Measurements from ENCODE around the gene ZDHHC9.
A peak's percentile ranks its signal among the peaks of the same experiment; 100 is the strongest.

The ZDHHC9 gene

GRCh38 chrX:129823115-129823514 lies 20.6 kb downstream of the ZDHHC9 start:
- DNase-seq (ENCODE audit: low read depth in 2 of 2), result peak in 1 of 2 donors; percentile 20

- no peak for DNase-seq (ENCODE audit: low read depth in 2 of 2)
Observed at GRCh38 chrX:129818123-129818522, 25.6 kb downstream of the ZDHHC9 start.

DNA sequence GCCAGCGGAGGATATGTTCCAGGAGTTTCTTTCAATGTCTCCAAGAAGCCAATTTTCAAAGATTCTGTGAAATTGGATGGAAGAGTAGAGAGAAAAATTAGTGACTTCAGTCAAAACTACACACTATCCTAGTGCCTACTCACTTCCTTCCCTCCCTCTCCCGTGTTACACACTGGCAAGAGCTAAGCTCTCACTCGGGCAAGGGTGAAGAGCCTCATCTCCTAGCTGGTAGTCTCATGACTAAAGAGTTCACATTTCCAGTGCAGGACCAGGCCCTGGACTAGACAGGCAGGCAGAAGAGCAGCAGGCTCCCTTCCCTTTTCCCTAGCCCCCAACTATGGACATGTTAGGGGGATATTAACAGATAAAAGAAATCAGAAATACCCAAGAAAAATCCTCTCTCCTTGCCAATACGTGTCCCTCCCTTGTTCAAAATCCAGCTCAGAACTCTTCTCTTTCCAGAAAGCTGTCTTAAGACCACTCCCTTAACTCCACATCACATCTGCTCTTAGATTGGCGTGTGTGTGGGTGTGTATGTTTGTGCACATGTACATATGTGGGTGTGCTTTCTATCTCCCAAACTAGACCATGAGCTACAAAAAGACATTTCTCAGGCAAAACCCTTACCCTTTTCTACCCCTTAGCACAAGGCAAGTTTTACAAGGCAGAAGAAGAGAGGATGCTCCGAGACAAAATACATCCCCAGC lies 29.9 kb downstream of the ZDHHC9 start:
- no peak for DNase-seq (ENCODE audit: low read depth in 2 of 2)

- DNase-seq (ENCODE audit: low read depth in 2 of 2), result no peak
Observed at GRCh38 chrX:129808829-129809796, 34.6 kb downstream of the ZDHHC9 start.

DNA sequence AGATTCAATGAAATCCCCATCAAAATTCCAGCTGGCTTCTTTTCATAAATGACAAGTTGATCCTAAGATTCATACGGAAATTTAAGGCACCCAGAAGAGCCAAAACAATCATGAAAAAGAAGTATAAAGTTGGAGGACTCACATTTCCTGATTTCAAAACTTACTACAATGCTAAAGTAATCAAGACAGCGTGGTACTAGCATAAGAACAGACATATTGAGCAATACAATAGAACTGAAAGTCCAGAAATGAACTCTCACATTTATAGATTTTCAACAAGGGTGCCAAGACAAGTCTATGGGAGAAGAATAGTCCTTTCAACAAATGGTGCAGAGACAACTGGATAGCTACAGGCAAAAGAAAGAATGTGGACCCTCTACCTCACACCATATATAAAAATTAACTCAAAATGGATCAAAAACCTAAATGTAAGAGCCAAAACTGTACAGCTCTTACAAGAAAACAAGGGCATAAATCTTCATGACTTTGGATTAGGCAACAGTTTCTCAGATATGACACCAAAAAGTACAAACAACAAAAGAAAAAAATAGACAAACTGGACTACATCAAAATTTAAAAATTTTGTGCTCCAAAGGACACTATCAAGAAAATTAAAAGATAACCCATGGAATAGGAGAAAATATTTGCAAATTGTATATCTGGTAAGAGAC lies 35.4 kb downstream of the ZDHHC9 start:
- DNase-seq (ENCODE audit: low read depth in 2 of 2), result no peak

DNA sequence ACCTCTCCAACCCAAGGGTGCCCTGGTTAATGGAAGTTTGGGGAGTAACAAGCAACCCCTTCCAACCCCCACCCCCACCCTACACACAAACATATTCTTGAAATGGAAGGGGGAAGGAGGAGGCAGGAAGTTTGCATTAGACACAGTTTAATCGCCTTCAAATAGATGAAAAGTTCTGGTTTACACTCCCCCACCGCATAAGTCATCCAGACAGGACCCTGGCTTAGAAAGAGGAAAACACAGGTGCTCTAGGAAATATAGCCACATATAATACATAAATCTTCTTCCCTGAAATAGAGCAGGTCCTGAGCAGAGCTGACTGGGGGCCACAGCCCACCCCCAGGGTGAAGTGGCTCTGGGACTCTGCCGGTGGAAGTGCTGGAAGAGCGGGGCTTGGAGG lies 38.9 kb downstream of the ZDHHC9 start:
- no peak for DNase-seq (ENCODE audit: low read depth in 2 of 2)

DNA sequence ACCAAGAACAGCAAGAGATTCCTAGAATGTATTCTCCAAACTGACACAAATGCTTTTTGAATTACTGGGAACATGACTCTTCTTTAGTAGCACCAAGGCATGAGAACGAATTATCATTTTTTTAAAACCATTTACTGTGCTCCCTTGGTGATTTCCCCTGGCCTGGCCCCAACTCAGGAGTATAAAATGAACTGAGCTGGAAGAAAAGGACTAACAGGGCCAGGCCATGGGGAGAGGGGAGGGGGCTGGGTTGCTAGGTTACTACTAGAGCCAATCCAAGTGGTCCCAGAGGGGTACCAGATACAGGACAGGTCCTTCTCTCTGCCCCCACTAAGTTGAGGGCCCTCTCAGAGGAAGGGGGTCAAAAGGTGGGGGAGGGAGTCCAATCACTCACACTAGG lies 40.8 kb downstream of the ZDHHC9 start:
- no peak for DNase-seq (ENCODE audit: low read depth in 2 of 2)

DNA sequence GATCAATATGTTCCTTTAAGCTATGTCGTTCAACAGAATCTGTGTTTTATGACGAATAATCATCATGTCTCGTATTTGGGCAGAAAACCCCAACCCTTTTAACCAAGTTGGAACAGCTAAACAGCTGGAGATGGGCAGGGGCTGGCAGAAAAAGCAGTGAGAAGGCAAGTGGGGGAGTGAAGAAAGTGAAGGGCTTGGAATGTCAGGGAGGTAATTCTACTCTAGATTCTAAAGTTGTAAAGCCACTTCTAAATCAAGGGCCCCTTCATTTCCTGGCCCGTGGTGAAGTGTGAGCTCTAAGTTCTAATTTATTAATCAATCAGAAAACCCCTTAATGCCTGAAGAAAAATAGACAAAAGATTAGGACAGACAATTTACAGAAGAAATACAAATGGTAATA lies 43.5 kb downstream of the ZDHHC9 start:
- no peak for DNase-seq (ENCODE audit: low read depth in 2 of 2)

- DNase-seq (ENCODE audit: low read depth in 2 of 2), result no peak
Observed at GRCh38 chrX:129798888-129799287, 44.8 kb downstream of the ZDHHC9 start.

- no peak for DNase-seq (ENCODE audit: low read depth in 2 of 2)
Observed at GRCh38 chrX:129798456-129798855, 45.2 kb downstream of the ZDHHC9 start.

GRCh38 chrX:129797251-129797906 lies 46.3 kb downstream of the ZDHHC9 start:
- no peak for DNase-seq (ENCODE audit: low read depth in 2 of 2)

DNA sequence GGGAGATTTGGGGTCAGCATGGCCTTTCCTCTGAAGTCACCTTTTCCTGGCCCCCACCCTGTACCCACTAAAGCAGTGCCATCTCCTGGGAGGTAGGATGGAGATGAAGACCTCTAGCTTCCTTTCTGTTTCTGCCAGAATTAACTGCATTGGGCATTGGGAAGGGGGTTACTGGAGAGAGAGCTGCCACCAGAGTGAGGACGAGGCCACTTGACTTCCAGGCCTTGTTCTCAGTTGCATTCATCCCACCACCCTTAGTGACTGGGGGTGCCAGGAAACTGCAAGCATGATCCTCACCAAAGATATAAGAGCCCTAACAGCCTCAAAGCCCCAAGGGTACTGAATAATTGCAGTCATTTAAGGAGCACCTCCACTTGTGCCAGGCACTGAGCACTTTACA lies 48.1 kb downstream of the ZDHHC9 start:
- DNase-seq (ENCODE audit: low read depth in 2 of 2), result no peak

DNA sequence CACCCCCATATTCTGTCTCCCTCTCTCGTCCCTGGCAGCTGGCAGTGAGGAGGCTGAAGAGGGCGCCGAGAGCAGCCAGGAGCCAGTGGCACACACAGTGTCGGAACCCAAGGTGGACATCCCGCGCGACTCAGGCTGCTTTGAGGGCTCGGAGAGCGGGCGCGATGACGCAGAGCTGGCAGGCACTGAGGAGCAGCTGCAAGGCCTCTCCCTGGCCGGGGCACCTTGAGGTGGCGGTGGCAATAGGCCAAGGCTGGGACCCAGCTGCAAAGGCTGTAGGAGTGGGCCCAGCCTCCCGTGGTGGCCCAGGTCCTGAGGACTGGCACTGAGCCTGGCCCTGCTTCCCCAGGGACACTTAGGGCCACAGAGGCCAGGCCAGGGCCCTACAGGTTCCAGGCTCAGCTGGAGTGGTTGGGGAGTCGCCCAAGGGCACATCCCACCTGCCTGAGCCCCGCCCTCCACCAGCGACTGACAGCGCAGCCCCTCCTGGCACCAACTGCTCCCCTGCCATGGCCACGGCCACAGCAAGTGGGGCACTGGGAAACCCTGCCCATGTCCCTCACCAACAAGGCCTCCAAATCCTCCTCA lies 50.0 kb downstream of the ZDHHC9 start:
- DNase-seq (ENCODE audit: low read depth in 2 of 2), result no peak

- no peak for DNase-seq (ENCODE audit: low read depth in 2 of 2)
Observed at GRCh38 chrX:129792586-129793291, 50.9 kb downstream of the ZDHHC9 start.

DNA sequence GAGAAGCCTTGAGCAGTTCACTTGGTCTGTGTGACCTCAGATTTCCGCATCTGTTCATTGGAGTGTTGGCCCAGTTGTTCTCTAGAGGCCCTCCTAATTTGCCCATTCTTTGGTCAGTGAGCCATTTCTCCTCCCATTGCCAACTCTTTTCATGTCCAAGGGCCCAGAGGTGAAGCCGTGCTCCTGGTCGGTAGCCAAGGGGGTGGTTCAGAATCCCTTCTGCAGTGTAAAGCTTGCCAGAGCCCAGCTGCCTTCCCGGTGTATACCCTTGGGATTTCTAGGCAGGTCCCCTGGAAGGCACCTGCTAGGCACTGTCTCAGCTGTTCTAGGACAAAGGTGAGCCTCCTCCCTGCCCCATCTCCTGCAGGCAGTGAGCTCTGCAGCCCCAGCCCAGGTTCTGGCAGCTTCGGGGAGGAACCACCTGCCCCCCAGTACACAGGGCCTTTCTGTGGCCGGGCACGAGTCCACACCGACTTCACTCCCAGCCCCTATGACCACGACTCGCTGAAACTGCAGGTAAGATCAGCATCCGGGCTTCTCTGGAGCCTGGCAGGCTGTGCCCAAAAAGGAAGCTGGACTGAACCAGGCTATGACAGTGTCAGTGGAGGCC lies 51.6 kb downstream of the ZDHHC9 start:
- DNase-seq (ENCODE audit: low read depth in 2 of 2), result no peak

DNA sequence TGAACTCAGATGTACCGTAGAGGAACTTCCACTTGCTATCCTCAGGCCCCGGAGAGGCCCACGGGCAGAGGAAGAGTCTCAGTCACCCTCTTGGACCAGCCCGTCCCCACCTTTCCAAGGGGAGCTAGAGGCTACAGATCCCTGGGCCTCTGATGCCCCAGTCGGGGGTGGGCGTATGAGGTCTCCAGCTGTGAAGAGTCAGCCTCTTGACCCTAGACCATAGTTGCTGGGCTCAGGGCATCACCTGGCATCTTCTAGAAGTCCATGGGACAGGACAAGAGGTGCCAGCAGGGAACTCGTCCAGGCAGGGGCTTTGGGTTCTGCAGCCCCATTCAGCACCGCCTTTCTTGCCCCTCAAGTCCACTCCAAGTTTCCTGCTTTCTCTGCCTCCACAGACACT lies 52.4 kb downstream of the ZDHHC9 start:
- no peak for DNase-seq (ENCODE audit: low read depth in 2 of 2)

- no peak for DNase-seq (ENCODE audit: low read depth in 2 of 2)
Observed at GRCh38 chrX:129790808-129791207, 52.9 kb downstream of the ZDHHC9 start.

- no peak for DNase-seq (ENCODE audit: low read depth in 2 of 2)
Observed at GRCh38 chrX:129790146-129790545, 53.5 kb downstream of the ZDHHC9 start.

- DNase-seq (ENCODE audit: low read depth in 2 of 2), result no peak
Observed at GRCh38 chrX:129788527-129788926, 55.2 kb downstream of the ZDHHC9 start.

GRCh38 chrX:129787336-129788055 lies 56.2 kb downstream of the ZDHHC9 start:
- no peak for DNase-seq (ENCODE audit: low read depth in 2 of 2)

Measured in activated CD8-positive, alpha-beta memory T cell treated with anti-CD3 and anti-CD28 coated beads for 4 hours (primary cell).